ENCODE measurements around the gene PLLP.

DNA sequence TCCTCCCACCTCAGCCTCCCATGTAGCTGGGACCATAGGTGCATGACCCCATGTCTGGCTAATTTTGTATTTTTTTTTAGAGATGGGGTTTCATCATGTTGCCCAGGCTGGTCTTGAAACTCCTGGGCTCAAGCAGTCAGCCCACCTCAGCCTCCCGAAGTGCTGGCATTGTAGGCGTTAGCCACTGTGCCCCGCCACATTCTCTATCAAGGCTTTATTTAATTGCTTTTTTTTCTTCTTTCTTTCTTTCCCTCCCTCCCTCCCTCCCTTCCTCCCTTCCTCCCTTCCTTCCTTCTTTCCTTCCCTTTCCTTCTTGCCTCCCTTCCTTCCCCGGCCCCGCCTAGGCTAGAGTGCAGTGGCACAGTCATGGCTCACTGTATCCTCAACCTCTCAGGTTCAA is 74.7 kb downstream of the PLLP start:
- TF ChIP-seq POLR2AphosphoS5 (IDR thresholded peaks at IDR 0.05; ENCODE audit: low read depth, low read length) (no peak), TAF1 (IDR thresholded peaks at IDR 0.05; ENCODE audit: borderline replicate concordance, low read depth, low read length) (no peak), POLR2A (IDR thresholded peaks at IDR 0.05; ENCODE audit: low read depth, low read length) (no peak)

Data from GM12892 (cell line).